Vagina (tissue), 2 donors: ENCODE data around the gene FBXW11. TPM values are rescaled to one million over a fixed set of nuclear protein-coding genes. Genes with fewer than 3 reads are reported as not detected.

Experiments
- DNase-seq, 2 donors: peaks; one replicate each; pipeline ENCODE4 v3.0.0-alpha.2; 2017; ENCODE audit errors: extremely low spot score in 2 of 2
- H3K27ac ChIP-seq: fragments of 200-600 bp; sonication (generic); one replicate; pipeline ENCODE4 v1.5.1; 2019
- H3K27me3 ChIP-seq: fragments of 200-600 bp; sonication (generic); one replicate; pipeline ENCODE4 v1.5.1; 2019
- H3K36me3 ChIP-seq, 2 donors: fragments of 200-600 bp; sonication (generic); one replicate each; pipeline ENCODE4 v1.5.1; 2017 to 2019
- H3K4me1 ChIP-seq: fragments of 200-600 bp; sonication (generic); one replicate; pipeline ENCODE4 v1.5.1; 2019
- H3K4me3 ChIP-seq, 2 donors: fragments of 200-600 bp; sonication (generic); 1 replicate in 1 of 2; 2 replicates in 1 of 2; pipeline ENCODE4 v1.5.1; 2016 to 2019
- H3K9me3 ChIP-seq: fragments of 200-600 bp; sonication (generic); one replicate; pipeline ENCODE4 v1.5.1; 2019
- POLR2A ChIP-seq, 2 donors: fragments of 450-650 bp; IDR thresholded peaks; one replicate each; pipeline ENCODE4 v1.6.1; 2017; ENCODE audit warnings: antibody characterized with exemption in 2 of 2, mild to moderate bottlenecking in 2 of 2, moderate library complexity in 2 of 2
- POLR2AphosphoS5 ChIP-seq, 2 donors: sonication (generic); formaldehyde crosslinking; IDR thresholded peaks; one replicate each; pipeline ENCODE4 v1.9.0; 2017; ENCODE audit warnings: antibody characterized with exemption in 2 of 2, mild to moderate bottlenecking in 2 of 2, low read depth in 1 of 2; ENCODE audit not compliant: insufficient read depth in 1 of 2
- intact Hi-C: fragments of 100-400 bp; cut with DNase I; formaldehyde crosslinking; loops from one replicate; pipeline ENCODE4 v1.15.1; 2023
- total RNA-seq: library from RNA; depleted of rRNA; stranded (reverse); fragments of >200 nt; gene quantifications from one replicate; pipeline ENCODE4 v1.2.3, GENCODE V29; 2016
- TF ChIP-seq, protein P1 (sequence below), 3 experiments: fragments of 450-650 bp in 2 of 3; fragments of 200-600 bp in 1 of 3; sonication (generic) in 1 of 3; IDR thresholded peaks; one replicate each; pipeline ENCODE4 v1.5.1; 2017 to 2019; ENCODE audit warnings: antibody characterized with exemption in 3 of 3, mild to moderate bottlenecking in 2 of 3, moderate library complexity in 2 of 3

The FBXW11 gene
- total RNA-seq, 1 donor from 2014 or later: 40.5 TPM

- Histone ChIP-seq H3K9me3 (no peaks in the 10 kb centered on the region), H3K4me1 (no peaks in the 10 kb centered on the region), H3K4me3 (no peak overlapping the region), H3K36me3 (no peaks in the 10 kb centered on the region), H3K27me3 (no peaks in the 10 kb centered on the region), H3K27ac (no peak overlapping the region)
- TF ChIP-seq POLR2AphosphoS5 (IDR thresholded peaks at IDR 0.05; ENCODE audit: insufficient read depth in 1 of 2, low read depth in 1 of 2) (no peak), POLR2A (IDR thresholded peaks at IDR 0.05) (no peak)
- TF ChIP-seq, protein P1, sequence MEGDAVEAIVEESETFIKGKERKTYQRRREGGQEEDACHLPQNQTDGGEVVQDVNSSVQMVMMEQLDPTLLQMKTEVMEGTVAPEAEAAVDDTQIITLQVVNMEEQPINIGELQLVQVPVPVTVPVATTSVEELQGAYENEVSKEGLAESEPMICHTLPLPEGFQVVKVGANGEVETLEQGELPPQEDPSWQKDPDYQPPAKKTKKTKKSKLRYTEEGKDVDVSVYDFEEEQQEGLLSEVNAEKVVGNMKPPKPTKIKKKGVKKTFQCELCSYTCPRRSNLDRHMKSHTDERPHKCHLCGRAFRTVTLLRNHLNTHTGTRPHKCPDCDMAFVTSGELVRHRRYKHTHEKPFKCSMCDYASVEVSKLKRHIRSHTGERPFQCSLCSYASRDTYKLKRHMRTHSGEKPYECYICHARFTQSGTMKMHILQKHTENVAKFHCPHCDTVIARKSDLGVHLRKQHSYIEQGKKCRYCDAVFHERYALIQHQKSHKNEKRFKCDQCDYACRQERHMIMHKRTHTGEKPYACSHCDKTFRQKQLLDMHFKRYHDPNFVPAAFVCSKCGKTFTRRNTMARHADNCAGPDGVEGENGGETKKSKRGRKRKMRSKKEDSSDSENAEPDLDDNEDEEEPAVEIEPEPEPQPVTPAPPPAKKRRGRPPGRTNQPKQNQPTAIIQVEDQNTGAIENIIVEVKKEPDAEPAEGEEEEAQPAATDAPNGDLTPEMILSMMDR (IDR thresholded peaks at IDR 0.05): no peak
- no peak for DNase-seq
- intact Hi-C loops: no loop called here
These were observed 189.8 kb downstream of the FBXW11 start for GRCh38 chr5:171816666-171817065.

DNA sequence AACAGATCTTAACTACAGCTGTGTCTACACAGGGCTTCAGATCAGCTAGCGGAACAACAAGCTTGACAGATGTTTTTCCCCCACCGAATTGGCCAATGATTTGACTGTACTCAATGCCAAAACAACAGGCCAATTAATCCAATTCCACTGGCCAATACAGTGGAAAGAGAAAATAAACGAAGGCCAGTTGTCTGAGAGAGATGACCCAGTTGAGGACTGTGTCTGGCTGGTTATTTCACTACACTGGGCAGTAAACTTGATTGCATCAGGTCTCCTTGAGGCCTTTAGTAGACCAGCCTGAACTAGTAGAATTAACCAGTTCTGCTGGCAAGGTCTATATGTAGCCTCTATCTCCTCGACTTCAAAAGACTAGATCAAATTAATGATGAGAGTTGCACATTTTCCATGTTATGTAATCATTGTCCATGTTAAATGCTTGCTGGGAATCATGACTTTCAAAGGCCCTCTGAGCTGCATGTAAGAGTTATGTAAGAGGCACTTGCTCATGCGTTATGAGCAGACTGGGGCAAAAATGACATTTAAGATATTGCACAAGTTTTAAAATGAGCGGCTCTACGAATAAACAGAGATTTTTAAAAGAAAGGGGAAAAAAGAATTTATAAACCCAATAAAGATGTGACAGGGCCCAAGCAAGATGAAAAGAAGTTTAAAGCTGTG lies 192.5 kb downstream of the FBXW11 start:
- no peak for DNase-seq
- no peaks in the 10 kb centered on the region for H3K4me1 ChIP-seq
- no peaks in the 10 kb centered on the region for H3K36me3 ChIP-seq
- intact Hi-C loops: no loop called here
- no peak overlapping the region for H3K27ac ChIP-seq
- TF ChIP-seq, protein P1 (IDR thresholded peaks at IDR 0.05): no peak
- no peak for TF ChIP-seq POLR2AphosphoS5 (IDR thresholded peaks at IDR 0.05; ENCODE audit: insufficient read depth in 1 of 2, low read depth in 1 of 2)
- TF ChIP-seq POLR2A (IDR thresholded peaks at IDR 0.05): no peak
- no peak overlapping the region for H3K4me3 ChIP-seq
- H3K27me3 ChIP-seq: no peaks in the 10 kb centered on the region
- H3K9me3 ChIP-seq: no peaks in the 10 kb centered on the region

DNA sequence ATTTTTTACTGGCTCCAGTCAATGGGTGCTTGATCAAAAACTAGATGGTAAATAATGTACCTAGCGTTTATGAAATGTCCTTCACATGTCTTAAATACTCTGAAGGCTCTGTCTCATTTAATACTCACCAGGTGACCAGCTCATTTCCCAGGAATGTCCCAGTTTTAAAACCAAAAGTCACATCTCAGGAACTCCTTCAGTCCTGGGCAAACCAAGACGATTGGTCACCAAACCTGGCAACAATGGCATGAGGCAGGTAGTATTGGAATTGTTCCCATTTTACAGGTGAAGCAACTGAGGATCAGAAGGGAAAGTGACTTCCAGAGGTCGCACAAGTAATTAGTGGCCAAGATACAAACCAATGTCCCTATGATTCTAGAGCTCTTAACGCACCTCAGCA lies 193.2 kb downstream of the FBXW11 start:
- no peak overlapping the region for H3K27ac ChIP-seq
- intact Hi-C loops: no loop called here
- H3K27me3 ChIP-seq: no peaks in the 10 kb centered on the region
- DNase-seq: no peak
- no peaks in the 10 kb centered on the region for H3K9me3 ChIP-seq
- no peak overlapping the region for H3K4me3 ChIP-seq
- no peaks in the 10 kb centered on the region for H3K4me1 ChIP-seq
- TF ChIP-seq, protein P1 (IDR thresholded peaks at IDR 0.05): no peak
- TF ChIP-seq POLR2A (IDR thresholded peaks at IDR 0.05) (no peak), POLR2AphosphoS5 (IDR thresholded peaks at IDR 0.05; ENCODE audit: insufficient read depth in 1 of 2, low read depth in 1 of 2) (no peak)
- H3K36me3 ChIP-seq: no peaks in the 10 kb centered on the region

Other genes with a start within 250 kb of the FBXW11 start
- gene SMIM23, start 220.8 kb downstream of the FBXW11 start, total RNA-seq: not detected
- 33.9 TPM for gene STK10, start 181.6 kb upstream of the FBXW11 start, total RNA-seq
- not detected for gene EFCAB9, start 187.5 kb upstream of the FBXW11 start, total RNA-seq